Measurements from ENCODE around the gene TBC1D2B.

DNA sequence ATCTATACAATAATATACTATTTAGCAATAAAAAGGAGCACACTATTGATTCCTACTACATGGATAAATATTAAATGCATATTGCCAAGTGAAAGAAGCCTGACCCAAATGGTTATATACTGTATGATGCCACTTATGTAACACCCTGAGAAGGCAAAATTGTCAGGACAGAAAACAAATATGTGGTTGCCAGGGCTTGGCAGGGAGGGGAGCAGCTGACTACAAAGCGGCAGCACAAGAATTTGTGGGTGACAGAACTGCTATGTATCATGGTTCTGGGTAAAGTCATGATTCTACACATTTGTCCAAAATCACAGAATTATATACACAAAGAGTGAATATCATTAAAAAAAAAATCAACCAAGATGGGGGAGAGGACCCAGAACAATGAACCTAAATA, 22.5 kb downstream of the TBC1D2B start:
- TF ChIP-seq CTCF (IDR thresholded peaks at IDR 0.05; ENCODE audit: low read length) = no peak
- no peak for TF ChIP-seq EZH2phosphoT487 (IDR thresholded peaks at IDR 0.05; ENCODE audit: low read length)
